Activated CD4-positive, alpha-beta T cell treated with anti-CD3 and anti-CD28 coated beads for 48 hours (primary cell): ENCODE results near the gene CAD.
"Not testable (repeated sequence)": the region's sequence is repeated elsewhere in the genome, so short reads cannot be mapped to it uniquely, and the experiment has no call there.

Experiments used
- DNase-seq: peaks from one replicate; pipeline ENCODE4 v3.0.0-alpha.2; 2020

Gene CAD

DNA sequence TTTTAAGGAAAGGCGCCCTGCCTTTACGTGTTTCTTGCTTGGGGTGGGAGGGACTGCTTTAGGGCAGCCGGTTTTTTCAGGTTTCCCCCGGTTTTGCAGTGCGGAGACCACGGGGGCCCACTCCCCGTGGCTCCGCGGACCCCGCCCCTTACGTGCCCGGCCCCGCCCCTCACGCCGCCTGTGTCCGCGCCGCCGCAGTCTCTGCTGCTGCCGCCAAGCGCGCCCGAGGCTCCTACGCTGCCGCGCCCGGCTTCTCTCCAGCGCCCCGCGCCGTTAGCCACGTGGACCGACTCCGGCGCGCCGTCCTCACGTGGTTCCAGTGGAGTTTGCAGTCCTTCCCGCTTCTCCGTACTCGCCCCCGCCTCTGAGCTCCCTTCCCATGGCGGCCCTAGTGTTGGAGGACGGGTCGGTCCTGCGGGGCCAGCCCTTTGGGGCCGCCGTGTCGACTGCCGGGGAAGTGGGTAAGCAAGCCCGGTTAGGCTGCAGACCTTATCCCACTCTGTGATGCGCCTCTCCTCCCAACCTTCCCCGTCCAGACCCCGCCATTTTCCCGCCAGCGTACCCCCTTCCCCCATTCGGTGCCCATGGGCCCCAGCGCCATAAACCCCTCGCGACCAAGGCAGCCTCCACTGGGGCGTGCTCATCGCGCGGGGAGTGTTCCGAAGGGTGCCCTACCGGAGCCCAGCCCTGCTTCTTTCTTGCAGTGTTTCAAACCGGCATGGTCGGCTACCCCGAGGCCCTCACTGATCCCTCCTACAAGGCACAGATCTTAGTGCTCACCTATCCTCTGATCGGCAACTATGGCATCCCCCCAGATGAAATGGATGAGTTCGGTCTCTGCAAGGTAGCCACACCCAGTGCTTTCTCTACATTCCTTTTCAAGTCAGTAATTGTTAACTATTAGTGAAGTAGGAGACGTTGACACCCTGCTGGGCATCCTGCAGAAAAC, at the start of gene CAD:
CAD (plus strand) TSS at position 197 of the 949 bp plus-strand sequence; CDS start at position 380, 183 bp downstream.
- DNase-seq: peak; percentile 94

DNA sequence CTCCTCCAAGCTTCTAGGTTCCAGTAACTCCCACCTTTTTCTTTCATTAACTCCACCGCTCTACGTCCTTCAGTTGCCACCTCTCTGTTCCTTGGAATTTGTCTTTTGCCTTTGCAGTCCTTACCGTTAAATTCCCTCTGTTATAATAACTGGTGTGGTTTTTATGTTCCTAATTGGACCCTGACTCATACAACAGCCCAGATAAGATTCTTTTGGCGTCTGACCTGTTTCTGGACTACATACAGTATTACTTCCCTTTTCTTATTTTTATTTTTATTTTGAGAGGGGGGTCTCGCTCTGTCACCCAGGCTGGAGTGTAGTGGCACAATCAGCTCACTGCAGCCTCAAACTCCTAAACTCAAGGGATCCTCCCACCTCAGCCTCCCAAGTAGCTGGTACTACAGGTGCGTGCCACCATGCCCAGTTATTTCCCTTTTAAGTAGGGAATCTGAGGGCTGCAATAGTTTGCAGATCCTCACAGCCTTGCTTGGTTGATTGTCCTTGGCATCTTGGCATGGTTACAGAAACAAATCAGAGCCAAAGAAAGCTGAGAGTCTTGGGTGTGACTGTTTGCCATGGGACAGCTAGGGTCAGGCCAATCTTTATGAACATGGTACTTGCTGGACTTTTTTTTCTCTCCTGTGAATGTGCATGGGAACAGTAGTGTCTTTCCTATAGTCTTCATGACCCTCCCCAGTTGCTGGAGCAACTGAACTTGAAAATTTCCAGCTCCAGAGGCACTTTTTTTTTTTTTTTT, 46.4 kb upstream of the CAD start:
- no peak for DNase-seq

DNA sequence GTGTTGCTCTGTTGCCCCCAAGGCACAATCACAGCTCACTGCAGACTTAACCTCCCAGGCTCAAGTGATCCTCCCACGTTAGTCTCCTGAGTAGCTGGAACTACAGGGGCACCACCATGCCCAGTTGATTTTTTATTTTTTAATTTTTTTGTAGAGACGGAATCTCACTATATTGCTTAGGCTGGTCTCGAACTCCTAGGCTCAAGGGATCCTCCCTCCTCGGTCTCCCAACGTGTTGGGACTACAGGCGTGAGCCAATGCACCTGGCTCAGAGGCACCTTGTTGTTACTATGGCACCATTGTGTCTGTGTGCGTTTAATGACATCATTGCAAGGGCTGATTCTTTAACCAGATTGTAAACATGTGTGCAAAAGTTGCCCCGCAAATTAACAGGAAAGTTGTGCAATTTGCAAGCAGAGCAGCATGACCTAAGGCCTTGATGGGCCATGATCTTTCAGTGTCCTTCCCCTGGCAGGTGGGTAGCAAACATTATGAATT, 45.8 kb upstream of the CAD start:
- DNase-seq: no peak

DNA sequence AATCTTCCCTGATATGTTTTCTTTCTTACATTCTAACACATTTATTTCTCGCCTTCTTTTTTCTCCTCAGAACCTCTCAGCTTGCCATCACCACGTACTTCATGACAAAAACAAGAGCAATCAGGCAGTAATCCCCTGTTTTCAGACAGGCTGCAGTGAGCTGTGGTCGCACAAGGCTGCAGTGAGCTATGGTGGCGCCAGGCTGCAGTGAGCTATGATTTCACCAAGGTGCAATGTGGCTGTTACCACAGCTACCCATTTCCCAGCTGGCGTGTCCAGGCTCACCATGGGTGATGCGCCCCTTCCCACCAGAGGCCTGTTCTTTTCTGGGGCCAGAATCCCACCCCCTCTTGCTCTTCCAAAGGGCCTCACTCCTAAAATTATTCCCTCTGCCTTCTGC, 42.5 kb upstream of the CAD start:
- DNase-seq: no peak

DNA sequence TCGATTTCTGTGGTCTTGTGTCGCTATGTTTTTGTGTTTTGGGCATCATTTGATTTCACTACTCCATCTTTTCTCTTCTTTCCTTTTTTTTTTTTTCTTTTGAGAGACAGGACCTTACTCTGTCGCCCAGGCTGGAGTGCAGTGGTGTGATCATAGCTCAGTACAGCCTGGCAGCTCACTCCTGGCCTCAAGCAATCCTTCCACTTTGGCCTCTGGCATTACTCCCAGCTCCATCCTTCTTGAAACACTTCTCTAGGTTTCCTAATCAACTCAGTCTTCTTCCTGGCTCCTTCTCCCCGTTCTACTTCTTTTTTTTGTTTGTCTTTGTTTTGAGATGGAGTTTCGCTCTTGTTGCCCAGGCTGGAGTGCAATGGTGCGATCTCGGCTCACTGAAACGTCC, 41.8 kb upstream of the CAD start:
- DNase-seq: no peak

DNA sequence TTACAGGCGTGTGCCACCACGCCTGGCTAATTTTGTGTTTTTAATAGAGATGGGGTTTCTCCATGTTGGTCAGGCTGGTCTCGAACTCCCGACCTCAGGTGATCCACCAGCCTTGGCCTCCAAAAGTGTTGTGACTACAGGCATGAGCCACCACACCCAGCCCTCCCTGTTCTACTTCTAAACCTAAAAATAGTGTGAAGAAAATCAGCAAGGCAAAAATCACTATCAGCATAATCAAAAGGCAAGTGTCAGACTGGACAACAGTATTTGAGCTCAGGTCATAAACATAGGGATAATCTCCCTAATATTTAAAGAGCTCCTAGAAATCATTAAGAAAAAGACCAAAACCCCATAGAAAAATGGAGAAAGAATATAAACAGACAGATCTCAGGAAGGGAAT, 41.4 kb upstream of the CAD start:
- DNase-seq: not testable (repeated sequence)

DNA sequence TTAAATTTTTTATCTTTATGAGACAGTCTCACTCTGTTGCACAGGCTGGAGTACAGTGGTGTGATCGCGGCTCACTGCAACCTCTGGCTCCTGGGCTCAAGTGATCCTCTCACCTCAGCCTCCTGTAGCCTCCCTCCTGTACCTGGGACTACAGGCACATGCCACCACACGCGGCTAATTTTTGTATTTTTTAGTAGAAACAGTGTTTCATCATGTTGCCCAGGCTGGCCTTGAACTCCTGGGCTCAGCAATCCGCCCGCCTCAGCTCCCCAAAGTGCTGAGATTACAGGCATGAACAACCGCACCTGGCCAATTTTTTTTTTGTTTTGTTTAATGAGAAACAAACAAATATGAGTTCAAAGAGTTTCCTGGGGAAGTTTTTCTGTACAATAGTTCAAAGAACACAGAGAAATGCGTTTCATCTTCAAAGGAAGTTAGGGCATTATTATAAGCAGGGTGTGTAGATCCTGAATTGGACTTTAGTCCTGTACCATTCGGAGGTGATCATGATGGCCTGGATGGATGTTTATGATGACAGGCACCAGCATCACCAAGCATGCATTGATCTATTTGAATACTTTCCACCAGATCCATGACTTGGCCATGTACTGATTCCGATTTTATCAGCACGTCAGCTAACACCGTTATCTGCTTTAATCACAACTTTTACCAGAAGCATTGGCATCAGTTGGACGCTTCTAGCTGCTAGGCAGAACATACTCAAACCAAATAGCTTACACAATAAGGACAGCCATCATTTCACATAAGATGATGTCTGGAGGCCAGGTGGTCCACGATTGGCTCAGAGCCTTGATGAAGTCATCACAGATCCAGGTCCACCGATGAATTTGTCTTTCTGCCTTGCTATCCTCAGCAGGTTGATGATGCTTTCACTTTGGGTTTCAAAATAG, 39.5 kb upstream of the CAD start:
- no peak for DNase-seq

DNA sequence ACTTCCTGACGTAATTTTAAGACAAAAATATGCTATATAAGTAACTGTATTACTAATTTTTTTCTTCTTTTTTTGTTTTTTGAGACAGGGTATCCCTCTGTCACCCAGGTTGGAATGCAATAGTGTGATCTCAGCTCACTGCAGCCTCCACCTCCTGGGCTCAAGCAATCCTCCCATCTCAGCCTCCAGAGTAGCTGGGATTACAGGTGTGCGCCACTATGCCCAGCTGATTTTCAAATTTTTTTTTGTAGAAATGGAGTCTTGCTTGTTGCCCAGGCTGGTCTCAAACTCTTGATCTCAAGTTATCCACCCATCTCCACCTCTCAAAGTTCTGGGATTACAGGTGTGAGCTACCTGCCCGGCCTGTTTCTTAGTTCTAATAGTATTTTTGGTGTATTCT, 38.7 kb upstream of the CAD start:
- no peak for DNase-seq

DNA sequence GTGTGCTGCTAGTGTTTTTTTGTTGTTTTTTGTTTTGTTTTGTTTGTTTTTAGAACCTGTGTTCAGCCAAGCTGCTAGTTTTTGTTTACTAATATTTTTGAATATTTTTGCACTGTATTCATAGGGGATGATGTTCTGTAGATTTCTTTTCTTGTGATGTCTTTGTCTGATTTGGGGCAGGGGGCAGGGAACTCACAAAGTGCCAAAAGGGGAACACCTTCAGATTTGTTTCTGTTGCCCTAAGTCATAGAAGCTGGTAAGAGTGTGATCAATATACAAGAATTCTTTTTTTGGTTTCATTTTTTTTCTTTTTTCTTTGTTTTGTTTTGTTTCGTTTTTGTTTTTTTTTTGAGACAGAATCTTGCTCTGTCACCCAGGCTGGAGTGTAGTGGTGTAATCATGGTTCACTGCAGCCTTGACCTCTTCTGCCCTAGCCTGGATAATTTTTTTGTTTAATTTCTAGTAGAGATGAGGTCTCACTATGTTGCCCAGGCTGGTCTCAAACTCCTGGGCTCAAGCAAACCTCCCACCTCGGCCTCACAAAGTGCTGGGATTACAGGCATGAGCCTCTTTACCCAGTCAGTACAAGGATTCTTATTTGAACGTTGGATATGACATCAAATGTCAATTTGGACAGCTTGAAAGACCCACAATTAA, 37.7 kb upstream of the CAD start:
- no peak for DNase-seq

DNA sequence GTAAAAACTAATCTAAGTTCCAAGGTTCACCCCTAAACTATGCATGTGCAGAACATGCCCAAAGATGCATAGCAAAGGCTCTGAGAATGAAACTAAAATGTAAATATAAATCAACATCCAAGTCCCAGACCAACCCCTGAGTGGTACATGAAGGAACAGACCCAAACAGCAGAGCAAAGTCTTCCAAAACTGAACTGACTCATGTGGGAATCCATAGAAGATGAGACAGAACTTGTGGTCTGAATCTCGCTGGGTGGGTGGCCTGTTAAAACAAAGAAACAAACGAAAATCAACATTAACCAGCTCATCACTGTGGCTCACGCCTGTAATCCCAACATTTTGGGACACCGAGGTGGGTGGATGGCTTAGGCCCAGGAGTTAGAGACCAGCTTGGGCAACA, 34.8 kb upstream of the CAD start:
- DNase-seq: no peak

DNA sequence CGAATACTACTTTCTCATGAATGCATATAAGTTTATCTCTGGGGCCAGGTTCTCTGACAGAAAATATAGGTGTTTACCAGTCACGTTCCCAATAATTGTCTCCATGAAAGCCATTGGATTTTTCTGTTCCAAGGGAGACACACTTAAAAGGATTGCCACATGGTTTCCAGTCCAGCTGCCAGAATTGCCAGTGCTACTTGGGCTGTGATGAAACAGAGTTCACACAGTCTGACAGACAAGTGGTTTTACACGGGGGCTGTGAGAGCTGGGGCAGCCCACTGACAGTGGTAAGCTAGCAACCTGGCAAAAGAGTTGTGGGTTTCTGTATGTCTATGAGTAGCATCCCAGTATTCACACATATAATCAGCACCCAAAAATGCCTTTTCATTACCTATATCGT, 33.1 kb upstream of the CAD start:
- no peak for DNase-seq

DNA sequence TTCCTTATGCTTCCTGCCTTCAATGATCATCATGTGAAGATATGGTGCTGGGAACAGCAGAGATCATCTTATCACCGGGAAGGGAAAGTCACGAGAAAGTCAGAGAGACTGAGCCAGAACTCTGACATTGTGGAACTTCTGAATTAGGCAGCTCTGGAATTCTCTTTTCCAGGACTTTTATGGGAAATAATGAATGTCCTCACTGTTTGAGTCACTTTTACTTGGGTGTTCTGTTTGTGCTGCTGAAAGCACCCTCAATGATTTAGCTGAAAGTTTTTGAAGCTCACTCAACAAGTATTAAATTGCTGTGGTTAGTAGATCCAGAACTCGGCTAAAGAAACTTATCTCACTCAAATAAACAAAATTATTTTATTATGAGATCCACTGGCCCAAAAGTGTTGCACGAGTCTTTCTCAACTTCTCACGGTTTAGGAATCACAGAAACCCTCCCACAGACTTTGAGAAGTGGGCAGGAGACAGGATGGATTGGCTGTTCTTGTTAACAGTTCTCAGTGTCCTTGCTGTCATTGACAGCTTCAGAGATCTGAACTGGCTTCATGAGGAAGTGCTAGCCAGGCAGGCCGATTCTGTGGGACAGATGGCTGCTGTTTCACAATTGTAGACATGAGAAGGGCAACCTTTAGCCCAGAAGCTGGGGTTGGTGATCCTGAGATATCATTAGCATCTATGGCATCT, 31.7 kb upstream of the CAD start:
- DNase-seq: no peak

DNA sequence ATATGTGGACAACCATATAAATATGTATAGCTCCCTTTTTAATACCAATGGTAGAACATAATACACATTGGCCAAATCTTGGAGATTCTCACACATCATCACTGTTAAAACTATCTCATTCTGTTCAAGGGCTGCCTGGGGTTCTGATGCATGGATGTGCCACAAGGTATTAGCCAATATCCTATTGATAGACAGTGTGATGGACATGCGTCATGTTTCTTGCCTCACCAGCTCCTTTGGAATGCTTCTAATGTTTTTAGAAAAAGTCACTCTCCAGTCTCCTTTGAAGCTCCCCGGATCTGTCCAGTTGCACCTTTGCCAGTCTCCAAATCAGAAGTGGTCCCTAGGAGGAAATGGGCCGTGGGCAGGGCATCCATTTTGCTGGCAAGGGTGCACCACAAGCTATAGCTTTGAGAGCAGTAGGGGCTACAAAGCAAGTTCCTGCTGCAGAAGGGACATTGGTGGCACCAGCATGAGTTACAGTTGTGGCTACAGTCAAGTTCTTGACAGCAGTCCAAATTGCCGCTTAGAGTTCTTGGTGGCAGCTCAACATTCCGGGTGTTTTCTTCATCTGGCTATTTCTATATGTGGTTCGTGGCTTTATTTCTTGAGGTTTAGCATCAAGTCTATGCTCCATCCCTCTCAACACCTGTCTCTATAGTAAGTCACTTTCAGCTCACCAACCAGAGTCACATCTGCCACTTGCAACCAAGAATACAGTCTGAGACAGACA, 30.4 kb upstream of the CAD start:
- no peak for DNase-seq

DNA sequence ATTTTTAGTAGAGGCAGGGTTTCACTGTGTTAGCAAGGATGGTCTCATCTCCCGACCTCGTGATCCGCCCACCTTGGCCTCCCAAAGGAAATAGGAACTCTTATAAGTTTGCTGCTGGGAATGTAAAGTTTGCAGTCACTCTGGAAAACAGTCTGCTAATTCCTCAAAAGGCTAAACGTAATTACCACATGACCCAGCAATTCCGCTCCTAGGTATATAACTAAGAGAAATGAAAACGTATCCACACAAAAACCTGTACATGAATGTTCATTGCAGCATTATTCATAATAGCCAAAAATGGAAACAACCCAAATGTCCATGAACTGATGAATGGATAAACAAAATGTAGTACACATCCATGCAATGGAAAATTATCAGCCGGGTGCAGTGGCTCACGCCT, 27.2 kb upstream of the CAD start:
- no peak for DNase-seq

DNA sequence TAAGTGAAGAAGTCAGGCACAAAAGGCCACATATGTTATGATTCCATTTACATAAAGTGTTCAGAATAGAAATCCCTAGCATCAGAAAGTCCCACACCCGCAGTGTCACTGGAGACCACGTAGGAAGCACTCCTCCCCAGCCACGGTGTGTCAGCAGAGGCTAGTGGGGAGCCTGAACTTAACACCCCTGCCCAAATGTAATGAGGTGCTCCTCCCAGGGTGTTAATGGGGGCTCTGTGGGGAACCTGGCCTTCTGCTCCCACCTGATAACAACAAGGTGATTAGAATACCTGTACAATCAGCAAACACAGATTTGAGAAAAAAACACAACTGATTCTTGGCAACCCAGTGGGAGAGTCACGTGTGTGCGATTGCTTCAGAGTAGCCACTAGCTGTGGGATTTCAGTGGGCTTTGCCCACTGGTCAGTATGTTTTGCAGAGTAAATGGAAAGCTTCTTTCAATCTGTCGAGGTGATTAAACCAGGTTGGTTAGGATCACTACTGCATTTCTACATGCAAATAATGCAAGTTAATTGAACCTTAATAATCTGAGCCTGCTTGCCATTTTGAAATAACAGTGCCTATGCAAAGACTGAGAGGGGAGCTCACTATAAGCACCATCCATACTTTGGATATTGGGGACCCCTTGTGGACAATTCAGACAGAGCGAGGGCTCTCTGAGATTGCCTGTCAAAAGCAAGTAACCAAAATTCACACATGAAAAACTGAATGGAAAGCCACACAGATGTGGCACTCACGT, 25.9 kb upstream of the CAD start:
- DNase-seq: peak; percentile 49

DNA sequence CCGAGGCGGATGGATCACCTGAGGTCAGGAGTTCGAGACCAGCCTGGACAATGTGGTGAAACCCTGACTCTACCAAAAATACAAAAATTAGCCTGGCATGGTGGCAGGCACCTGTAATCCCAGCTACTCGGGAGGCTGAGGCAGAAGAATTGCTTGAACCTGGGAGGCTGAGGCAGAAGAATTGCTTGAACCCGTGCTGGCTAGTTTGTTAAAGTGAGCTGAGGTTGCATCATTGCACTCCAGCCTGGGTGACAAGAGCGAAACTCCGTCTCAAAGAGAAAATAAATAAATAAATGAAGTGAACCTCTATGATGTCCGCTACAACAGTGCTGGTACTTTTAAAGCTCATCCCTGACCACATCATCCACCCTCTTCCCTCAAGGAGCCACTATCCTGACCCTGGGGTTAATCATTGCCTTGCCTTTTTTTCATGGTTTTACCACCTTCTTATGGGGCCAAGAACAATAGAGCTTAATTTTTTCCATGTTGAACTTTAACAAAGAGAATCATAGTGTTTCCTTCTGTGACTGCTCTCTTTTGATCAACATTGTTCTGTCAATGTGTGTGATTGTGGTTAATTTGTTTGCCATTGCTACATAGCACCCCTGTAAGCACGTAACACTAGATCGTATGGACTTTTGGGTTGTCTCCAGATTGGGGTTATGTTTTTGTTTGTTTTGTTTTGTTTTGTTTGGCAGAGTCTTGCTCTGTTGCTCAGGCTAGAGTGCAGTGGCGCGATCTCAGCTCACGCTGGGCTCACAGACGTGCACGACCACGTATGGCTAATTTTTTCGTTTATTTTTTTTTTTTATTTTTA, 22.4 kb upstream of the CAD start:
- no peak for DNase-seq

DNA sequence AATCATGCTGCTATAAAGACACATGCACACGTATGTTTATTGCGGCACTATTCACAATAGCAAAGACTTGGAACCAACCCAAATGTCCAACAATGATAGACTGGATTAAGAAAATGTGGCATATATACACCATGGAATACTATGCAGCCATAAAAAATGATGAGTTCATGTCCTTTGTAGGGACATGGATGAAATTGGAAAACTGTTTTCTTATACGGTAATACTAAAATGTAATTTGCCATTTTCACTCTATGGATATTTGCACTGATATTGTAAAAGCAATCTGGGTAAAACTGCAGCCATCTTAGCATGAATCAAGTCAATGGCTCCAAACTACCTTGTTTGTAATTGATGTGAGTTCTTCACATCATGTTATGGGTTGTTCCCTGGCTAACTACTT, 21.4 kb upstream of the CAD start:
- not testable (repeated sequence) for DNase-seq

DNA sequence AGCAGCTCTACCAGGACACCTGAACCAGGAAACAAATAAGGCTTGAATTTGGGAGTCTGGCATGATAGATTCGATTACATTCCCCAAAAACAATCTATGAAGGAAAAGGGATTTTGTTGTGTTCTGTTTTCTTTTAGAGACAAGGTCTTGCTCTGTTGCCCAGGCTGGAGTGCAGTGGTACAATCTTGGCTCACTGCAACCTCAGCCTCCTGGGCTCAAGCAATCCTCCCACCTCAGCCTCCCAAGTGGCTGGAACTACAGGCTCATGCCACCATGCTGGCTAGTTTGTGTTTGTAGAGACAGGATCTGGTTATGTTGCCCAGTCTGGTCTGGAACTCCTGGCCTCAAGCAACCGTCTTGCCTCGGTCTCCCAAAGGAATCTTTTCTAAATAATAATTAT, 19.1 kb upstream of the CAD start:
- not testable (repeated sequence) for DNase-seq

DNA sequence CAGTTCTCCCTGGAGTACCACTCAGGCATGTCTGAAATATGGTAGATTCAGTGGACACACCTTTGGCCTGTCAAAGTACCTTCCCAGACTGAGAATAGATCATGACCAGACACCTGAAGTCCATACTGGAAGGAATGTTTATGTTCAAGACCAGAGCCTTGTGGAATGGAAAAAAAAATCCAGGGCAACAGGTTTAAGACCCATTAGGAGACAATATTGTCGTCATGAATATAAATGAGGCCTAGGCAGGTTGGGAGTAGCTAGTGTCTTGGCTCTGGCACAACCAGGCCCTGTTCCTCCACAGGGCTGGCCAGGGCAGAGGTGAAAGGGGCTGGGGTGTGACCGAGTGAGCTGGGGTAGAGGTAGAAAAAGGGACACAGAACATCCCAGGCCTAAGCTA, 18.5 kb upstream of the CAD start:
- DNase-seq: no peak
